HG03521 (cell line): ENCODE results near the gene PLXNA2.

Experiments used
- ATAC-seq: cut with Tn5 transposase; IDR thresholded peaks from one replicate; pipeline ENCODE4 v1.9.1; 2021; ENCODE audit warnings: mild to moderate bottlenecking, moderate library complexity; ENCODE audit not compliant: unreplicated experiment

PLXNA2 gene

GRCh38 chr1:208243967-208244916 lies at the start of gene PLXNA2:
PLXNA2 (minus strand) TSS chr1:208244384; CDS start chr1:208217922, 26,462 bp downstream.
- peak; percentile 43 for ATAC-seq

- no peak for ATAC-seq
These were observed 48.7 kb upstream of the PLXNA2 start for GRCh38 chr1:208292908-208293307.

GRCh38 chr1:208291923-208292711 lies 47.9 kb upstream of the PLXNA2 start:
- ATAC-seq: no peak

- no peak for ATAC-seq
These were observed 46.9 kb upstream of the PLXNA2 start for GRCh38 chr1:208291129-208291528.

GRCh38 chr1:208289716-208290115 lies 45.5 kb upstream of the PLXNA2 start:
- no peak for ATAC-seq

- no peak for ATAC-seq
These were observed 44.3 kb upstream of the PLXNA2 start for GRCh38 chr1:208288495-208288894.

- no peak for ATAC-seq
These were observed 36.7 kb upstream of the PLXNA2 start for GRCh38 chr1:208280681-208281450.

- no peak for ATAC-seq
These were observed 35.8 kb upstream of the PLXNA2 start for GRCh38 chr1:208279826-208280588.

GRCh38 chr1:208278638-208279037 lies 34.5 kb upstream of the PLXNA2 start:
- no peak for ATAC-seq

- ATAC-seq: no peak
These were observed 32.7 kb upstream of the PLXNA2 start for GRCh38 chr1:208276757-208277435.

- no peak for ATAC-seq
These were observed 30.9 kb upstream of the PLXNA2 start for GRCh38 chr1:208275083-208275482.

GRCh38 chr1:208273386-208274017 lies 29.3 kb upstream of the PLXNA2 start:
- no peak for ATAC-seq

- ATAC-seq: no peak
These were observed 28.5 kb upstream of the PLXNA2 start for GRCh38 chr1:208272713-208273112.

GRCh38 chr1:208272311-208272710 lies 28.1 kb upstream of the PLXNA2 start:
- ATAC-seq: no peak

GRCh38 chr1:208271236-208271635 lies 27.1 kb upstream of the PLXNA2 start:
- no peak for ATAC-seq

GRCh38 chr1:208270651-208271141 lies 26.5 kb upstream of the PLXNA2 start:
- ATAC-seq: no peak

- no peak for ATAC-seq
These were observed 25.1 kb upstream of the PLXNA2 start for GRCh38 chr1:208269338-208269666.

- no peak for ATAC-seq
These were observed 24.6 kb upstream of the PLXNA2 start for GRCh38 chr1:208268541-208269337.
